Measurements from ENCODE around the gene NUDT14. TPM values are rescaled to one million over a fixed set of nuclear protein-coding genes. Genes with fewer than 3 reads are reported as not detected.

The NUDT14 gene
- total RNA-seq, 4 donors from 2014 or later, result 6.6 to 47.7 (median 25.7) TPM

DNA sequence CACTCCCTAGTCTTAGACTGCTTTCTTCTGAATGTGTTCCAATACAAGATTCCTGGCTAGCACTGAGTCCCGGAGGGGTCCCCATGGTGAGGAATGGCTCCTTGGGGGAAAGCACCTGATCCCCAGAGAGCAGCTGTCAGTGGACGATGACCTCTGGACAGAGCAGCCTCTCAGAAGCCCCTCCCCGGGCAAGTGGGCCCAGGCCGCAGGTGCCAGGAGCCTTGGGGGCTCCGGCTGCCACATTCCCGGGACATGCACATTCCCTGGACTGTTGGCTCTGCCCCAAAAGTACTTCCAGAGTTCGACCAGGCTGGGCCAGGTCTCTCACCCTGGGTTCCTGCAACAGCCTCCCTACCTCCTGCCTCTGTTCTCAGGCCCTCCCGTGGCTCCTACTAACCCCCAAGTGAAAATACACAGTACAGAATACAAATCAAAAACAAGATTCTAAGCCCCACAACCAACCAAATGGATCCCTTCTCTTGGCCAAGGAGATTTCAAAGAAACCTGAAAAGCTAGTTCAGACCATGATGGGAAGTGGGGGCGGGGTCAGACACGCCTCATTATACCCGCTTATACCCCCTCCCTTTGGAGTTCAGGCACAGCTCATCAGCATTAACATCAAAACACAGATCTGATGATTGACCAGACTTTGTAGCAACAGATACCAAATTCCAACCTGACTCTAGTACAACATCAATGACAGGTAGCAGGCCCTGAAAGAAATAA is 43.9 kb upstream of the NUDT14 start:
- Histone ChIP-seq H3K27me3 (no peaks in the 10 kb centered on the region), H3K9me3 (no peaks in the 10 kb centered on the region), H3K27ac (no peak overlapping the region), H3K36me3 (peaks cover 0 to 49% (median 0%) of the 10 kb centered on the region in 3 donors), H3K4me3 (no peak overlapping the region), H3K4me1 (no peaks in the 10 kb centered on the region)
- TF ChIP-seq POLR2A (IDR thresholded peaks at IDR 0.05), result no peak
- TF ChIP-seq CTCF (IDR thresholded peaks at IDR 0.05), result no peak
- no peak for DNase-seq

GRCh38 chr14:105223770-105224544 is 42.8 kb upstream of the NUDT14 start:
- H3K4me1 ChIP-seq, result no peaks in the 10 kb centered on the region
- no peak for DNase-seq
- no peak overlapping the region for H3K27ac ChIP-seq
- no peaks in the 10 kb centered on the region for H3K27me3 ChIP-seq
- no peak overlapping the region for H3K4me3 ChIP-seq
- no peaks in the 10 kb centered on the region for H3K9me3 ChIP-seq
- H3K36me3 ChIP-seq, result peaks cover 0 to 60% (median 0%) of the 10 kb centered on the region in 3 donors
- TF ChIP-seq CTCF (IDR thresholded peaks at IDR 0.05), result no peak
- TF ChIP-seq POLR2A (IDR thresholded peaks at IDR 0.05), result no peak

GRCh38 chr14:105223260-105223659 is 42.1 kb upstream of the NUDT14 start:
- H3K4me3 ChIP-seq, result no peak overlapping the region
- peaks cover 0 to 67% (median 0%) of the 10 kb centered on the region in 3 donors for H3K36me3 ChIP-seq
- no peaks in the 10 kb centered on the region for H3K4me1 ChIP-seq
- DNase-seq, result no peak
- H3K27ac ChIP-seq, result no peak overlapping the region
- TF ChIP-seq CTCF (IDR thresholded peaks at IDR 0.05) (no peak), POLR2A (IDR thresholded peaks at IDR 0.05) (no peak)
- no peaks in the 10 kb centered on the region for H3K27me3 ChIP-seq
- H3K9me3 ChIP-seq, result no peaks in the 10 kb centered on the region

GRCh38 chr14:105221598-105222178 is 40.6 kb upstream of the NUDT14 start:
- Histone ChIP-seq H3K36me3 (peaks cover 0 to 73% (median 0%) of the 10 kb centered on the region in 3 donors), H3K4me1 (no peaks in the 10 kb centered on the region)
- DNase-seq, result no peak

More at GRCh38 chr14:105221598-105222178, 40.6 kb upstream of the NUDT14 start:
- TF ChIP-seq POLR2A (IDR thresholded peaks at IDR 0.05) (no peak), CTCF (IDR thresholded peaks at IDR 0.05) (no peak)
- no peak overlapping the region for H3K4me3 ChIP-seq
- no peaks in the 10 kb centered on the region for H3K9me3 ChIP-seq
- H3K27me3 ChIP-seq, result no peaks in the 10 kb centered on the region
- H3K27ac ChIP-seq, result no peak overlapping the region

Measured in Peyer's patch (tissue), 4 donors.